Colonic mucosa (tissue), 4 donors: Measurements from ENCODE around the gene NTRK2. TPM values are rescaled to one million over a fixed set of nuclear protein-coding genes. Genes with fewer than 3 reads are reported as not detected.

ENCODE experiments used
- DNase-seq: peaks from one replicate; pipeline ENCODE4 v3.0.0-alpha.2; 2020
- H3K27ac ChIP-seq: fragments of 200-600 bp; one replicate; pipeline ENCODE4 v1.8.0; 2021
- H3K27me3 ChIP-seq: fragments of 200-600 bp; one replicate; pipeline ENCODE4 v1.8.0; 2021
- H3K36me3 ChIP-seq: fragments of 200-600 bp; one replicate; pipeline ENCODE4 v1.8.0; 2021
- H3K4me1 ChIP-seq: fragments of 200-600 bp; one replicate; pipeline ENCODE4 v1.8.0; 2021; ENCODE audit warnings: mild to moderate bottlenecking
- H3K4me3 ChIP-seq: fragments of 200-600 bp; one replicate; pipeline ENCODE4 v1.8.0; 2021
- H3K9ac ChIP-seq, 2 donors: one replicate each; pipeline ENCODE4 v1.7.0; 2013; ENCODE audit warnings: control low read depth in 2 of 2, low read depth in 2 of 2, low read length in 2 of 2
- H3K9me3 ChIP-seq: fragments of 200-600 bp; one replicate; pipeline ENCODE4 v1.8.0; 2021
- CTCF ChIP-seq: fragments of 200-600 bp; IDR thresholded peaks from one replicate; pipeline ENCODE4 v1.8.0; 2022; ENCODE audit warnings: antibody characterized with exemption, mild to moderate bottlenecking
- intact Hi-C: fragments of 100-400 bp; cut with DNase I; formaldehyde crosslinking; loops from one replicate; pipeline ENCODE4 v1.14.1; 2022
- total RNA-seq, 2 donors: library from RNA; stranded (reverse); fragmentation: NEBNext Ultra II Directional in 1 of 2; extraction: Animal tissue kit (Norgen Biotek cat#: 25700) in 1 of 2; gene quantifications; one replicate each; pipeline ENCODE4 v1.2.1, GENCODE V29; 2021
- donor health status: healthy.
- donor health status: DM: no; HTN: no; CAD: no.
- donor health status: DM: no; HTN: no; CAD: no.

The NTRK2 gene
- total RNA-seq, 2 donors from 2014 or later = 0.52 to 2.3 TPM

- H3K4me1 ChIP-seq = no peaks in the 10 kb centered on the region
- no peak overlapping the region for H3K9ac ChIP-seq
- no peaks in the 10 kb centered on the region for H3K9me3 ChIP-seq
- no peak for DNase-seq
- no peak overlapping the region for H3K4me3 ChIP-seq
- no peaks in the 10 kb centered on the region for H3K27me3 ChIP-seq
- intact Hi-C loops = no loop called here
- no peaks in the 10 kb centered on the region for H3K36me3 ChIP-seq
- H3K27ac ChIP-seq = no peak overlapping the region
- no peak for TF ChIP-seq CTCF
Observed at GRCh38 chr9:84793251-84793650, 123.7 kb downstream of the NTRK2 start.

- no peaks in the 10 kb centered on the region for H3K9me3 ChIP-seq
- no peak overlapping the region for H3K27ac ChIP-seq
- no peaks in the 10 kb centered on the region for H3K4me1 ChIP-seq
- H3K4me3 ChIP-seq = no peak overlapping the region
- no peaks in the 10 kb centered on the region for H3K36me3 ChIP-seq
- no peaks in the 10 kb centered on the region for H3K27me3 ChIP-seq
- H3K9ac ChIP-seq = no peak overlapping the region
- TF ChIP-seq CTCF = no peak
- DNase-seq = no peak
- intact Hi-C loops = no loop called here
Observed at GRCh38 chr9:84794981-84795637, 125.6 kb downstream of the NTRK2 start.

GRCh38 chr9:84796404-84796803 is 126.9 kb downstream of the NTRK2 start:
- no peaks in the 10 kb centered on the region for H3K9me3 ChIP-seq
- no peaks in the 10 kb centered on the region for H3K27me3 ChIP-seq
- no peak for TF ChIP-seq CTCF
- H3K4me3 ChIP-seq = no peak overlapping the region
- H3K36me3 ChIP-seq = no peaks in the 10 kb centered on the region
- intact Hi-C loops = no loop called here
- H3K27ac ChIP-seq = no peak overlapping the region
- no peaks in the 10 kb centered on the region for H3K4me1 ChIP-seq
- DNase-seq = no peak
- no peak overlapping the region for H3K9ac ChIP-seq

GRCh38 chr9:84799251-84799650 is 129.7 kb downstream of the NTRK2 start:
- intact Hi-C loops = no loop called here
- Histone ChIP-seq H3K36me3 (no peaks in the 10 kb centered on the region), H3K9me3 (no peaks in the 10 kb centered on the region), H3K9ac (no peak overlapping the region), H3K4me3 (no peak overlapping the region), H3K27me3 (no peaks in the 10 kb centered on the region), H3K27ac (no peak overlapping the region), H3K4me1 (no peaks in the 10 kb centered on the region)
- no peak for TF ChIP-seq CTCF
- DNase-seq = no peak

GRCh38 chr9:84804951-84805694 is 135.6 kb downstream of the NTRK2 start:
- H3K27ac ChIP-seq = no peak overlapping the region
- DNase-seq = no peak
- H3K4me3 ChIP-seq = no peak overlapping the region
- no peak overlapping the region for H3K9ac ChIP-seq
- H3K4me1 ChIP-seq = no peaks in the 10 kb centered on the region
- no peaks in the 10 kb centered on the region for H3K27me3 ChIP-seq
- no peaks in the 10 kb centered on the region for H3K9me3 ChIP-seq
- no peak for TF ChIP-seq CTCF
- intact Hi-C loops = no loop called here
- H3K36me3 ChIP-seq = no peaks in the 10 kb centered on the region
